ENCODE data around the gene GAPT.

GAPT gene

DNA sequence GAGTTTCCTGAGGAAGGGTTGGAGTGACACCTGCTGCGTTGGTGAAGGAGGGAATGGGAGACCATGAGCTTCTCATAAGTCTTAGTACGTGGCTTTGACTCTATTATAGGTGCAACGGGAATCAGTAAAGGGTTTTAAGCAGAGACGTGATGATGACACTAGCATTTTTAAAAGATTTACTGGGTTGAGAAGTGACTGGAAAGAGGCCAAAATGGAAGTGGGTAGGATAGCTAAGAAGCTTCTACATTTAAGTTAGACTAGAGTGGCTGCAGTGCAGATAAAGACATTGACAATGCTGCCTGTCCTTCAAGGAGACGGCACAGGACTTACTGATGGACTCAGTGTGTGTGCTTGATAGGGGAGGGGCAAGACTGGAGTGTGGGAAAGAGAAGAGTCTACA, 6.2 kb downstream of the GAPT start:
- TF ChIP-seq ZNF384 (IDR thresholded peaks at IDR 0.05) (no peak), BHLHE40 (IDR thresholded peaks at IDR 0.05; ENCODE audit: borderline replicate concordance) (no peak), TARDBP (IDR thresholded peaks at IDR 0.05) (no peak), NFRKB (IDR thresholded peaks at IDR 0.05) (no peak), SUZ12 (IDR thresholded peaks at IDR 0.05) (no peak), ELF4 (IDR thresholded peaks at IDR 0.05) (no peak), CTBP1 (IDR thresholded peaks at IDR 0.05; ENCODE audit: borderline replicate concordance) (no peak)
- TF ChIP-seq, protein P1, sequence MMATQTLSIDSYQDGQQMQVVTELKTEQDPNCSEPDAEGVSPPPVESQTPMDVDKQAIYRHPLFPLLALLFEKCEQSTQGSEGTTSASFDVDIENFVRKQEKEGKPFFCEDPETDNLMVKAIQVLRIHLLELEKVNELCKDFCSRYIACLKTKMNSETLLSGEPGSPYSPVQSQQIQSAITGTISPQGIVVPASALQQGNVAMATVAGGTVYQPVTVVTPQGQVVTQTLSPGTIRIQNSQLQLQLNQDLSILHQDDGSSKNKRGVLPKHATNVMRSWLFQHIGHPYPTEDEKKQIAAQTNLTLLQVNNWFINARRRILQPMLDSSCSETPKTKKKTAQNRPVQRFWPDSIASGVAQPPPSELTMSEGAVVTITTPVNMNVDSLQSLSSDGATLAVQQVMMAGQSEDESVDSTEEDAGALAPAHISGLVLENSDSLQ (IDR thresholded peaks at IDR 0.05), result no peak
- no peak for DNase-seq (ENCODE audit: extremely low spot score)
- ChIA-PET CTCF (interaction anchor here (1.2 to 2.6 kb wide), 3 partner anchors 350 to 354 kb away, joined by 3 to 16 read pairs (median 5); no protein-coding TSS in a partner anchor), POLR2A (no interaction called here)

DNA sequence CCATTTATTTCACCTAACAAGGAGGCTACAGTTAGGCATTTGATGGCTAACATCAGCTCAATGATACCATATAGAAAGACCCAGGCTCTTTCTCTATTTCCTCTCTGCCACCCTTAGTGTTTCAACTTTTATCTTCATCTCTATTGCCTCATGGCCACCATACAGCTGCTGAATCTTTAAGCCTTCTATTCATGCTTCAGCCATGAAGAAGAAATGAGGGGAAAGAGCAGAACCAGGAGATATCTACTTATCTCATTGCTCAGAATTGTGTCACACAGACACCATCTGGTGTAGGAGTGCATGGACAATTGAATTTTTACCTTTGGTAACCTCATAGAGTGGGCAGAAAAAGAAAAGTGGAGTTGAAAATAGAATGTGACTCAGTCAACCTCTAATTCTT, 6.7 kb downstream of the GAPT start:
- ChIA-PET CTCF (interaction anchor here (1.2 to 2.6 kb wide), 3 partner anchors 349 to 354 kb away, joined by 3 to 16 read pairs (median 5); no protein-coding TSS in a partner anchor), POLR2A (no interaction called here)

DNA sequence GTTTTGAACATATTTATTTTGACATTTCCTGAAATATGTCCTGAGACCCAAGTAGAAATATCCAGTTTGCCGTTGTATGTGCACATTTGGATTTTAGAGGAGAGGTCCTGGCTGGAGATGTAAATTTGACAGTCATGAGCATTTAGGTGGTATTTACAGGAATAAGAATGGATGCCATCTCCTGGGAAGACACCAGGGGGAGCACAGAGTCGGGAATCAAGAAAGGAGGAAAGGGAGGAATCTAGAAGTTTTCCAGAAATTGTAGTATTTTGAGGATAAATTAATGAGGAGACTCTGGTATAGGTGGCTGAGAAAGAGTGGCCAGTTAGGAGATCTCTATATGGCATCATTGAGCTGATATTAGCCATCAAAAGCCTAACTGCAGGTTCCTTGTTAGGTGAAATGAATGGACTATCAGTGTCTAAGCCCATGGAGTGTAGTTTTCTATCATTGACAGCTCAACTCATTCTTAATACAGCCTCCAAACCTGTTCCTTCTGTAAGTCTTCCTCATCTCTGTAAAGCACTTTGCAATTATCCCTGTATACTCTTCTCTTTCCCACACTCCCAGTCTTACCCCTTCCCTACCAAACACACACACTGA, 7.2 kb downstream of the GAPT start:
- POLR2A ChIA-PET, result no interaction called here
- no peak for TF ChIP-seq BHLHE40 (IDR thresholded peaks at IDR 0.05; ENCODE audit: borderline replicate concordance)
- no peak for TF ChIP-seq FOXK2 (IDR thresholded peaks at IDR 0.05)
- TF ChIP-seq CTBP1 (IDR thresholded peaks at IDR 0.05; ENCODE audit: borderline replicate concordance), result no peak
- TF ChIP-seq ARNT (IDR thresholded peaks at IDR 0.05), result no peak
- no peak for TF ChIP-seq SUZ12 (IDR thresholded peaks at IDR 0.05)
- TF ChIP-seq LEF1 (IDR thresholded peaks at IDR 0.05; ENCODE audit: borderline replicate concordance), result no peak
- TF ChIP-seq L3MBTL2 (conservative IDR thresholded peaks at IDR 0.05), result no peak
- no peak for TF ChIP-seq FOXM1 (IDR thresholded peaks at IDR 0.05; ENCODE audit: borderline replicate concordance)
- TF ChIP-seq ZNF384 (IDR thresholded peaks at IDR 0.05), result no peak
- TF ChIP-seq HDGF (IDR thresholded peaks at IDR 0.05; ENCODE audit: borderline replicate concordance), result no peak
- CTCF ChIA-PET, result interaction anchor here (1.2 to 2.6 kb wide), 3 partner anchors 8 to 351 kb away, joined by 3 to 16 read pairs (median 4); no protein-coding TSS in a partner anchor
- DNase-seq (ENCODE audit: extremely low spot score), result peak; percentile 40

More for the DNA sequence above, 6.7 kb downstream of the GAPT start:
- TF ChIP-seq FOXA1 (IDR thresholded peaks at IDR 0.05), result no peak
- TF ChIP-seq, protein P1 (IDR thresholded peaks at IDR 0.05), result no peak
- no peak for TF ChIP-seq ARNT (IDR thresholded peaks at IDR 0.05)
- TF ChIP-seq LEF1 (IDR thresholded peaks at IDR 0.05; ENCODE audit: borderline replicate concordance), result no peak
- TF ChIP-seq CTBP1 (IDR thresholded peaks at IDR 0.05; ENCODE audit: borderline replicate concordance), result no peak
- TF ChIP-seq HDGF (IDR thresholded peaks at IDR 0.05; ENCODE audit: borderline replicate concordance), result no peak
- no peak for DNase-seq (ENCODE audit: extremely low spot score)

GRCh38 chr5:58499231-58499630, 8.0 kb downstream of the GAPT start:
- CTCF ChIA-PET, result interaction anchor here (1.5 to 2.6 kb wide), 2 partner anchors 9 to 351 kb away, joined by 4 to 16 read pairs; no protein-coding TSS in a partner anchor
- DNase-seq (ENCODE audit: extremely low spot score), result no peak
- POLR2A ChIA-PET, result no interaction called here
- TF ChIP-seq SP1 (IDR thresholded peaks at IDR 0.05) (no peak), FOXK2 (IDR thresholded peaks at IDR 0.05) (no peak), L3MBTL2 (conservative IDR thresholded peaks at IDR 0.05) (no peak), ELF4 (IDR thresholded peaks at IDR 0.05) (no peak), ZNF384 (IDR thresholded peaks at IDR 0.05) (no peak), NFRKB (IDR thresholded peaks at IDR 0.05) (no peak), BHLHE40 (IDR thresholded peaks at IDR 0.05; ENCODE audit: borderline replicate concordance) (no peak), TARDBP (IDR thresholded peaks at IDR 0.05) (no peak), ARNT (IDR thresholded peaks at IDR 0.05) (no peak)

GRCh38 chr5:58499941-58500340, 8.7 kb downstream of the GAPT start:
- POLR2A ChIA-PET, result no interaction called here
- CTCF ChIA-PET, result interaction anchor here (1.5 kb wide), 1 partner anchor 10 kb away, joined by 4 read pairs; no protein-coding TSS in a partner anchor
- TF ChIP-seq SUZ12 (IDR thresholded peaks at IDR 0.05) (no peak), CTBP1 (IDR thresholded peaks at IDR 0.05; ENCODE audit: borderline replicate concordance) (no peak), L3MBTL2 (conservative IDR thresholded peaks at IDR 0.05) (no peak), ZNF384 (IDR thresholded peaks at IDR 0.05) (no peak)
- DNase-seq (ENCODE audit: extremely low spot score), result no peak

- TF ChIP-seq ELF4 (IDR thresholded peaks at IDR 0.05) (no peak), FOXA1 (IDR thresholded peaks at IDR 0.05) (no peak), ZNF384 (IDR thresholded peaks at IDR 0.05) (no peak), SUZ12 (IDR thresholded peaks at IDR 0.05) (no peak), ARNT (IDR thresholded peaks at IDR 0.05) (no peak), FOXK2 (IDR thresholded peaks at IDR 0.05) (no peak), HDGF (IDR thresholded peaks at IDR 0.05; ENCODE audit: borderline replicate concordance) (no peak), LEF1 (IDR thresholded peaks at IDR 0.05; ENCODE audit: borderline replicate concordance) (no peak), FOXM1 (IDR thresholded peaks at IDR 0.05; ENCODE audit: borderline replicate concordance) (no peak)
- TF ChIP-seq, protein P1 (IDR thresholded peaks at IDR 0.05), result no peak
- DNase-seq (ENCODE audit: extremely low spot score), result no peak
- ChIA-PET CTCF (interaction anchor here (0.6 to 1.5 kb wide), 3 partner anchors 23 to 348 kb away, joined by 3 to 4 read pairs (median 3); no protein-coding TSS in a partner anchor), POLR2A (no interaction called here)
Observed at GRCh38 chr5:58501778-58502417, 10.7 kb downstream of the GAPT start.
